GM18909 (cell line): ENCODE data around the gene VMAC.
"Not testable (repeated sequence)": the region's sequence is repeated elsewhere in the genome, so short reads cannot be mapped to it uniquely, and the experiment has no call there.

ENCODE experiments used
- ATAC-seq: cut with Tn5 transposase; IDR thresholded peaks from one replicate; pipeline ENCODE4 v1.9.1; 2021; ENCODE audit warnings: mild to moderate bottlenecking; ENCODE audit not compliant: unreplicated experiment, poor library complexity

Gene VMAC

DNA sequence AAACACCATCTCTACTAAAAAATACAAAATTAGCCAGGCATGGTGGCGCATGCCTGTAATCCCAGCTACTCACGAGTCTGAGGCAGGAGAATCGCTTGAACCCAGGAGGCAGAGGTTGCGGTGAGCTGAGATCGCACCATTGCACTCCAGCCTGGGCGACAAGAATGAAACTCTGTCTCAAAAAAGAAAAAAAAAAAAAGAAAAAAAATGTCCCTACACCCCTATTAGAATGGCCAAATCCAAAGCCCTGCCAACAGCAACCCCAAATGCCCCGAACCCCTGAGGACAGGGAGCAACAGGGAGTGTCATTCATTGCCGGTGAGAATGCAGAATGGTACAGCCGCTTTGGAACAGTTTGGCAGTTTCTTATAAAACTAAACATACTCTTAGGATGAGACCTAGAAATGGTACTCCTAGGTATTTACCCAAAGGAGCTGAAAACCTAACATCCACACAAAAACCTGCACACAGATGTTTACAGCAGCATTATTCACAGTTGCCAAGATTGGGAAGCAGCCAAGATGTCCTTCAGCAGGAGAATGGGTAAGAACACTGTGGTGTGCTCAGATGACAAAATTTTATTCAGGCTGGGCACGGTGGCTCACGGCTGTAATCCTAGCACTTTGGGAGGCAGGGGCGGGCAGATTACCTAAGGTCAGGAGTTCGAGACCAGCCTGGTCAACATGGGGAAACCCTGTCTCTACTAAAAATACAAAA, 21.4 kb upstream of the VMAC start:
- not testable (repeated sequence) for ATAC-seq

GRCh38 chr19:5884065-5884811, 20.4 kb upstream of the VMAC start:
- not testable (repeated sequence) for ATAC-seq

GRCh38 chr19:5889288-5889971, 15.2 kb upstream of the VMAC start:
- ATAC-seq, result no peak

GRCh38 chr19:5890099-5890498, 14.6 kb upstream of the VMAC start:
- ATAC-seq, result no peak

GRCh38 chr19:5891572-5891937, 13.1 kb upstream of the VMAC start:
- ATAC-seq, result no peak

DNA sequence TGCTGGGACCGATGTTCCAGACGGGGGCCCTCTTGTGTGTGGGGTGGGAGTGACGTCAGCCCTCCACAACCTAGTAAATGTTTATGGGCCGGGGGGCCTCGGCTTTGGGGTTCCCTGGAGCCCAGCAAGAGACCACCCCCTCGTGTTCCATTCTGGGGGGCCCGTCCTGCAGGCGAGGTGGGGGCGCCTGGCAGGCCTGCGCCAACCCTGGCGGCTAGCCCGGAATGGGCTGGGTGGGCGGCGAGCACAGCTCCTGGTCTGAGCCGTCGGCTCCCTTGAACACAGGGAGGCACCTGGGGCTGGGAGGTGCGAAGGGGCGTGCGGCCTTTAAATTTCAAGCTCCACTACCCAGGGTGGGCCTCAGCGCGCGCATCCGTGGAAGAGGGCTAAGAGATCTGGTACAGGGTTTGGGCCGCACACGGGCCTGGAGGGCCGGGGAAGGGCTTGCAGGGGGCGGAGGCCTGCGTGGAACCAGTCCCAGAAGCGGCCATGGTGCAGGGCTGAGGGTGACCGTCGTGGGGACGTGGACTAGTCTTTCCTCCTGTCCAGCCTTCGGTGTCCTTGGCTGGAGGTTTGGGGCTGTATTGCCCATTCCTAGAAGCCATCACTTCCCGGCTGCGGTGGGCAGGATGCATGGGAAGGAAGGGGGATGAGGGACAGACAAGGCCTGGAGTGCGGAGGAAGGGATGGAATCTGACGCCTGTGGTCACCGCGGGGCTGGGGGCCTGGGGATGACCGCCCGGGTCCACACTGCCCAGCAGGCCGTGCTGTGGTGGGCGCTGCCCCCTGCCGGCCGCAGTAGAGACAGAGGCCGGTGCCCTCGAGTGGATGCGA, 12.5 kb upstream of the VMAC start:
- no peak for ATAC-seq

DNA sequence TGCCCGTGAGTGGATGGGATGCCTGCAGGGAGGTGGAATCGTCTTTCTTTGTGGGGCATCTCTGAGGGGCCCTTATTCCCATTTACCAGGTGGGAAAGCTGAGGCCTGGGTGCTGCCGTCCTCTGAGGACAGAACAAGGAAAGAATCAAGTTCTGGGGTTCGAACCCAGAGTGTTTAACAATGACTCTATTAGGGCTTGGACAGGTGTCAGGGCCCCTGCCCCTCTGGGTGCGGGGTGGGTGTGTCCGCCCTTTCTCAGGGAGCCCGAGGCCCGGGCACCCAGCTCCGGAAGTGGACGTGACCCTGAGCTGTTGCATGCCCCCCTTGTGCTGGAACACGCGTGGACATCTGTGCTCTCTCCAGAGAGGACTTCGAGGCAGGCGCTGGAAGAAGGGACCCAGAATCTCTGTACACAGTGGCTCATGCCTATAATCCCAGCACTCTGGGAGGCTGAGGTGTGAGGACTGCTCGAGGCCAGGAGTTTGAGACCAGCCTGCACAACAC, 11.8 kb upstream of the VMAC start:
- ATAC-seq, result no peak

GRCh38 chr19:5893296-5893903, 11.3 kb upstream of the VMAC start:
- ATAC-seq, result no peak

GRCh38 chr19:5893907-5894703, 10.6 kb upstream of the VMAC start:
- no peak for ATAC-seq

DNA sequence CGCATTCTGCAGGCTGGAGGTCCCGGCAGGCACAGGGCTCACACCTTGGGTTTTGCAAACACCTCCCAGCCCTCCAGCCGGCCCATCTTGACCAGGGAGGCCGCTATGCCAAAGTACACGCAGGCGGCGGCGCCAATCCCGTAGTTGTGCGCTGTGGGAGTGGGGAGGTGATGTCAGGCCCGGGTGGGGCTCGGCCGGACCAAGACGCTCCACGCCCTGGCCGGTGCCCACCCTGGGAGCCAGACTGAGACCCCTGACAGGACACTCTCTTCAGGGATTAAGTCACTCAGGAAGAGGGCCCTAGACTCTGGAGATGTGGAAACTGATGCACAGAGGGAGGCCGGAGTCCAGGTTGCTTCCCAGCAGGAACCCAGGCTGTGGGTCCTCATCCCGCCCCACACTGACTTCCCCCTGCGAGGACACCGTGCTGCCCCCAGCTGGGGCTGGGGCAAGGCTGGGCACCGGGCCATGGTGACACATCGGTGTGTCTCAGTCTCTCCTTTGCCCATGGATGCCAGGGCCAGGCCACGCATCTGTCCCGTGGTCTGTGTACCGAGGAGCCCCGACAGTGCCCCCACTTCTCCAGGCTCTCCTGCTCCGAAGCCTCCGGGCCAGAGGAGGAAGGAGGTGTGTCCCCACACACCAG, 9.8 kb upstream of the VMAC start:
- no peak for ATAC-seq

- ATAC-seq, result no peak
Measured at GRCh38 chr19:5895409-5895808, 9.3 kb upstream of the VMAC start.

DNA sequence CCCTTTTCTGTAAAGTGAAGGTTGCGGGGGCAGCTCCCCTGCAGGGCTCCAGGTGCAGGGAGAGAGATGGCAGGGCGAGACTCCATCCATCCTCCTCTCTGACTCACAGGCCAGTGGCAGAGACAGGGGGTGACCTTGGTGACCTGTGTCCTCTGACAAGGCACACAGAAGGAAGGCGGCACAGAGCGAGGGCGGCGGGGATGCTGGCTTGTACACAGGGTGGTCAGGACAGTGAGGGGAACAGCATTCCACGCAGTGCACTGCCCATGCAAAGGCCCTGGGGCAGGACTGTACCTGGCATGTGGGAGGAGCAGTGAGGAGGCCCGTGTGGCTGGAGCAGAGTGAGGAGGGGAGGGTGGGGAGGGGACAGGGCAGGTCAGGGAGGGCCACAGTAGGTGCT, 8.8 kb upstream of the VMAC start:
- ATAC-seq, result no peak

DNA sequence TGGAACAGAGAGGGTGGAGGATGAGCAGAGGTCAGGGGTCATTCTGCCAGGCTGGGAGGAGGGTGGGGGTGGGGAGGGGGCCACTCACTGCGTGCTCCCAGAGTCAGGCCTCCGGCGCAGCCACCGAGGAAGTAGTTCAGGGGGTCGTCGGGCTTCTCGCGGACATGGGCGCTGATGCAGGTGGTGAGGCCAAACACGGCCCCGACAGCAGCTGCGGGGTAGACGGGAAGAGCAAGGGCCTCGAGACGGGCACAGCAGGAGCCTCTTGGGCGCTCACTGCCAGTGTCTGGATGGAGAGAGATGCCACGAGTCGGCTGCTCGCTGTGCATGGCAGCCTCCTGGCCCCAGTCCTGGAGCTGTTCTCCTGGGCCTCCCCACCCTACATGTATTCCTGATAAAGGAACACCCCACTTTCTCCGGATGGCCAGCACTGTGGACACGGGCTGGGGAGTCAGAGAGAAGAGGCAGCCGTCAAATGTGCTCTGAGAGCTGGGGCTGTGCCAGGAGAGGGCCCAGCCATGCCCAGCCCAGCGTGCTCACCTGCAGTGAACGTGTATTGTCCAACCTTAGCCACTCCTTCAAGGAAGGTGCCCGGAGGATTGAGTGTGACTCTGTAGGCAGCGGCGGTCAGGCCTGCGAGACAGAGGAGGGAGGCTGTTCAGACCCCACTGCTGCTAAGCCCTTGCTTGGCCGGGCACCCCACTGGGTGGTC, 8.2 kb upstream of the VMAC start:
- no peak for ATAC-seq

DNA sequence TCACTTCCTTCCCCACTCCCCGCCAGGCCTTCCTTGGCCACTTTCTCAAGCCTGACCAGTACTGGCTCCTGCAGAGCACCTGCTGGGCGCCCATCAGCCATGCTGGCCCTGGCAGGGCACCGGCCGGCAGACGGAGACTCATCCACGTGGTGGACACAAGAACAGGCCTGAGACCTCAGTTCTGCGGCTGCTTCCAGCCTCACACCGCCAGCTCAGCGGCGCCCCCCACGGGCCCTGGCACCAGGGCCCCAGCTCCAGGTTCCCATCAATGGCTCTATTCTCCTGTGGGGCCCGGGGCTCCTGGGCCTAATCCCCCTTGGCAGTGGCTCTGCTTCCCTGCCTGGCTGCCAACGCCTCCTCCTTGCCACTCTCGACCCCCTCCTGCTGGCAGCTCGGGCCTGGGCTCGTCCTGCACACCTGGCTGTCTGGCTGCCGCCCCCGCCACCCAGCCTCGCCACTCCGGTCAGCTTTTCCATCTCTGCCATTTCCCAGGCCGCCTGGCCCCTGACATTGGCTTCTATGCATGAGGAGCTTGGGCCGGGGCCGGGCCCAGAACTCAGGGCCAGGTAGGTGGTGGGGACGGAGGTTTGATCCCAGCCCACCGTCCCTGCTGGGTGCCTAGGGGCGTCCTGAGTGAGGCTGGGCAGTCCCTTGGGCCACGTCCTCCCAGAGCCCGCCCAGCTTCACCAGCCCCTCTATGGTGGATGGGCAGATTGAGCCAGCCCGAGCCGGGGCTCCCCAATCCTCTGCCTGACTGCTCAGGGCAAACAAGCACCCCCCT, 7.3 kb upstream of the VMAC start:
- ATAC-seq, result no peak

GRCh38 chr19:5899728-5900526, 4.7 kb upstream of the VMAC start:
- ATAC-seq, result no peak

- ATAC-seq, result no peak
Measured at GRCh38 chr19:5900976-5901375, 3.7 kb upstream of the VMAC start.
